Large intestine (tissue), 3 donors: Measurements from ENCODE around the gene IVNS1ABP. TPM values are rescaled to one million over a fixed set of nuclear protein-coding genes. Genes with fewer than 3 reads are reported as not detected.

Experiments used
- DNase-seq, 2 donors: peaks; one replicate each; pipeline versions ENCODE4 v3.0.0 to v3.0.0-alpha.2; 2013
- H3K27ac ChIP-seq: one replicate; pipeline ENCODE4 v1.5.1; 2013; ENCODE audit warnings: low read length
- H3K27me3 ChIP-seq: 2 replicates; pipeline ENCODE4 v1.6.1; 2013; ENCODE audit warnings: low read length; ENCODE audit not compliant: control insufficient read depth, insufficient read depth
- H3K36me3 ChIP-seq: 2 replicates; pipeline ENCODE4 v1.6.1; 2013; ENCODE audit warnings: low read length; ENCODE audit not compliant: control insufficient read depth, insufficient read depth
- H3K4me1 ChIP-seq: one replicate; pipeline ENCODE4 v1.6.1; 2013; ENCODE audit warnings: low read length; ENCODE audit not compliant: control insufficient read depth, insufficient read depth
- H3K4me3 ChIP-seq: one replicate; pipeline ENCODE4 v1.5.1; 2013; ENCODE audit warnings: low read length
- H3K9me3 ChIP-seq: one replicate; pipeline ENCODE4 v1.6.1; 2013; ENCODE audit warnings: mild to moderate bottlenecking, low read depth, low read length, moderate library complexity; ENCODE audit not compliant: control insufficient read depth
- WGBS: methylation state at CpG from one replicate; pipeline ENCODE4 v1.1.5; 2013; ENCODE audit warnings: low lambda C conversion rate; ENCODE audit not compliant: insufficient coverage; 5-methylcytosine and 5-hydroxymethylcytosine counted together
- polyA plus RNA-seq: library from polyadenylated mRNA; unstranded; fragments of 120-200 nt; gene quantifications from one replicate; pipeline ENCODE4 v1.2.1, GENCODE V29; 2013

IVNS1ABP gene
- polyA plus RNA-seq, 1 donor, result 173 TPM

- DNase-seq, result peak; percentile 70 to 89
- H3K27ac ChIP-seq, result peak overlapping the region; percentile 73
- WGBS, result no CpG with 5 or more reads among the region's 2 CpGs
- H3K4me3 ChIP-seq, result no peak overlapping the region
- H3K27me3 ChIP-seq, result no peaks in the 10 kb centered on the region
- H3K9me3 ChIP-seq, result no peaks in the 10 kb centered on the region
- no peaks in the 10 kb centered on the region for H3K36me3 ChIP-seq
- peaks cover 26% of the 10 kb centered on the region for H3K4me1 ChIP-seq
Measured at GRCh38 chr1:185350027-185350442, 33.0 kb upstream of the IVNS1ABP start.

- Histone ChIP-seq H3K27ac (peak overlapping the region; percentile 55), H3K9me3 (no peaks in the 10 kb centered on the region), H3K4me3 (no peak overlapping the region), H3K27me3 (no peaks in the 10 kb centered on the region), H3K4me1 (peaks cover 26% of the 10 kb centered on the region), H3K36me3 (no peaks in the 10 kb centered on the region)
- no CpG with 5 or more reads among the region's 2 CpGs for whole genome bisulfite sequencing
- DNase-seq, result no peak
Measured at GRCh38 chr1:185349556-185349955, 32.5 kb upstream of the IVNS1ABP start.

GRCh38 chr1:185348985-185349384 is 31.9 kb upstream of the IVNS1ABP start:
- Histone ChIP-seq H3K36me3 (no peaks in the 10 kb centered on the region), H3K9me3 (no peaks in the 10 kb centered on the region), H3K27me3 (no peaks in the 10 kb centered on the region), H3K4me3 (no peak overlapping the region), H3K4me1 (peaks cover 26% of the 10 kb centered on the region), H3K27ac (peak overlapping the region; percentile 55)
- WGBS, result no CpG with 5 or more reads among the region's 1 CpG
- peak; percentile 38 to 64 for DNase-seq

GRCh38 chr1:185348296-185348695 is 31.3 kb upstream of the IVNS1ABP start:
- no CpG with 5 or more reads among the region's 1 CpG for WGBS
- Histone ChIP-seq H3K27ac (no peak overlapping the region), H3K4me1 (peaks cover 26% of the 10 kb centered on the region), H3K4me3 (no peak overlapping the region), H3K27me3 (no peaks in the 10 kb centered on the region), H3K9me3 (no peaks in the 10 kb centered on the region), H3K36me3 (no peaks in the 10 kb centered on the region)
- no peak for DNase-seq

- DNase-seq, result no peak
- Histone ChIP-seq H3K27ac (no peak overlapping the region), H3K36me3 (no peaks in the 10 kb centered on the region), H3K4me3 (no peak overlapping the region), H3K9me3 (no peaks in the 10 kb centered on the region), H3K27me3 (no peaks in the 10 kb centered on the region), H3K4me1 (peaks cover 21% of the 10 kb centered on the region)
- WGBS, result no CpG with 5 or more reads among the region's 4 CpGs
Measured at GRCh38 chr1:185345913-185346720, 29.1 kb upstream of the IVNS1ABP start.

- DNase-seq, result no peak
- no CpG with 5 or more reads among the region's 5 CpGs for WGBS
- H3K27ac ChIP-seq, result no peak overlapping the region
- H3K27me3 ChIP-seq, result no peaks in the 10 kb centered on the region
- peaks cover 3% of the 10 kb centered on the region for H3K4me1 ChIP-seq
- no peaks in the 10 kb centered on the region for H3K36me3 ChIP-seq
- H3K9me3 ChIP-seq, result no peaks in the 10 kb centered on the region
- H3K4me3 ChIP-seq, result no peak overlapping the region
Measured at GRCh38 chr1:185343306-185343705, 26.3 kb upstream of the IVNS1ABP start.

- Histone ChIP-seq H3K4me3 (no peak overlapping the region), H3K4me1 (no peaks in the 10 kb centered on the region), H3K27ac (no peak overlapping the region), H3K27me3 (no peaks in the 10 kb centered on the region), H3K36me3 (no peaks in the 10 kb centered on the region), H3K9me3 (no peaks in the 10 kb centered on the region)
- DNase-seq, result no peak
- WGBS, result 67% methylated on average over 1 of the region's 3 CpGs
Measured at GRCh38 chr1:185342672-185343259, 25.7 kb upstream of the IVNS1ABP start.

GRCh38 chr1:185342017-185342416 is 25.0 kb upstream of the IVNS1ABP start:
- no peaks in the 10 kb centered on the region for H3K4me1 ChIP-seq
- WGBS, result no CpG with 5 or more reads among the region's 2 CpGs
- no peak overlapping the region for H3K27ac ChIP-seq
- H3K36me3 ChIP-seq, result no peaks in the 10 kb centered on the region
- H3K4me3 ChIP-seq, result no peak overlapping the region
- H3K9me3 ChIP-seq, result no peaks in the 10 kb centered on the region
- no peaks in the 10 kb centered on the region for H3K27me3 ChIP-seq
- no peak for DNase-seq

- Histone ChIP-seq H3K27ac (no peak overlapping the region), H3K4me3 (no peak overlapping the region), H3K9me3 (no peaks in the 10 kb centered on the region), H3K27me3 (no peaks in the 10 kb centered on the region), H3K4me1 (no peaks in the 10 kb centered on the region), H3K36me3 (no peaks in the 10 kb centered on the region)
- DNase-seq, result no peak
Measured at GRCh38 chr1:185341196-185341781, 24.2 kb upstream of the IVNS1ABP start.

GRCh38 chr1:185338719-185339622 is 21.9 kb upstream of the IVNS1ABP start:
- DNase-seq, result peak in 1 of 2 donors; percentile 23
- no peaks in the 10 kb centered on the region for H3K36me3 ChIP-seq
- no peaks in the 10 kb centered on the region for H3K27me3 ChIP-seq
- no peak overlapping the region for H3K27ac ChIP-seq
- no peaks in the 10 kb centered on the region for H3K4me1 ChIP-seq
- no peak overlapping the region for H3K4me3 ChIP-seq
- WGBS, result 84% methylated on average over 3 of the region's 8 CpGs
- H3K9me3 ChIP-seq, result no peaks in the 10 kb centered on the region
